ENCODE results near the gene CKLF.
"Not testable (repeated sequence)": the region's sequence is repeated elsewhere in the genome, so short reads cannot be mapped to it uniquely, and the experiment has no call there.

Gene CKLF

DNA sequence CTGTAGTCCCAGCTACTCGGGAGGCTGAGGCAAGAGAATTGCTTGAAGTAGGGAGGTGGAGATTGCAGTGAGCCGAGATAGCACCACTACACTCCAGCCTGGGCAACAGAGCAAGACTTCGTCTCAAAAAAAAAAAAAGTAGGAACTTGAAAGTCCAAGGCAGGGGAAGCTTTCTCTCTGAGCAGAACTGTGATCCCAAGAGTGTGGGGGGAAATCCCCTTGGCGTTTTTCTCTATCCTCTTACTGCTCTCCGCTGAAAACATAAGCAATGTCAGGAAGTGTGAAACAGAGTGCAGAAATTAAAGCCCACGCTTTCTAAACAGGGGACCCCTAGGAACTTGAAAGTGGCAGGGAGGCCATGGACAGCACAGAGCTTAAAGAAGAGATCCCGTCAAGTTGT, 42.4 kb downstream of the CKLF start:
- no peak for DNase-seq (ENCODE audit: extremely low read depth in 1 of 2, low read depth in 1 of 2)

DNA sequence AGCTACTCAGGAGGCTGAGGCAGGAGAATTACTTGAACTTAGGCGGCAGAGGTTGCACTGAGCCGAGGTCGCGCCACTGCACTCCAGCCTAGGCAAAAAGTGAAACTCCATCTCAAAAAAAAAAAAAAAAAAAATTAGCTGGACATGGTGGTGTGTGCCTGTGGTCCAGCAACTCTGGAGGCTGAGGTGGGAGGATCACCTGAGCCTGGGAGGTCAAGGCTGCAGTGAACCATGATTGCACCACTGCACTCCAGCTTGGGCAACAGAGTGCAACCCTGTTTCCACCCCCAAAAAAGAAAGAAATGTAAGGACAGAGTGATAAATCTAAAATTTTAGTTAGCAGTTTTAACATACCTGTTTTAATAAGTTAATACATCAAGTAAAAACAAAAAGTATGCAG, 44.2 kb downstream of the CKLF start:
- DNase-seq (ENCODE audit: extremely low read depth in 1 of 2, low read depth in 1 of 2), result not testable (repeated sequence)

DNA sequence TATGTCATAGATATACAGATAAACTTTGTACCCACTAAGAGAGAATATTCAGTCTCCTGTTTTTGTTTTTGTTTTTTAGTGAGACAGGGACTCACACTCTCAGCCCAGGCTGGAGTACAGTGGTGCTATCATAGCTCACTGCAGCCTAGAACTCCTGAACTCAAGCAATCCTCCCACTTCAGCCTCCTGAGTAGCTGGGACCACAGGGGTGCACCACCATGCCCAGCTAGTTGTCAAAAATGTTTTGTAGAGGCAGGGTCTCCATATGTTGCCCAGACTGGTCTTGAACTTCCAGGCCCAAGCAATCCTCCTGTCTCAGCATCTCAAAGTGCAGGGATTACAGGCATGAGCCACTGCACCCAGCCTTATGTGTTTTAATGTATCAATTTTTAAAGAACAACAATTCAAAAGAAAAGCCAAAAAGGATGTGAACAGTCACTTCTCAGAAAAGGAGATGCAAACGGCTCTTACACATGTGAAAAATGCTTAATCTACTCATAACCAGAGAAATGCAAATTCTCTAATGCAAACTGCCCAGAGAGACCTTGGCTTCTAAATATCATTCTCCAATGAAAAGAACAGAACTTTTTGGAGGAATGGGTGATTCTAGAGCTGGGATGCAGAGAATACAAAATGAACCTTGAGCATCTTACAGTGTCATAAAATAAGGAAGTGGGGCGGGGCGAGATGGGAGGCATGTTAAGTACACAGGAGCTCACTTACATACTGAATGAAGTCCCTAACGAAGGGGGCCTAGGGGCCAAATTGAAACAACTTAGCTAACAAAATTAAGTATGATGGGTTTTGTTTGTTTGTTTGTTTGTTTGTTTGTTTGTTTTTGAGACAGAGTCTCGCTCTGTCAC, 44.8 kb downstream of the CKLF start:
- no peak for DNase-seq (ENCODE audit: extremely low read depth in 1 of 2, low read depth in 1 of 2)

DNA sequence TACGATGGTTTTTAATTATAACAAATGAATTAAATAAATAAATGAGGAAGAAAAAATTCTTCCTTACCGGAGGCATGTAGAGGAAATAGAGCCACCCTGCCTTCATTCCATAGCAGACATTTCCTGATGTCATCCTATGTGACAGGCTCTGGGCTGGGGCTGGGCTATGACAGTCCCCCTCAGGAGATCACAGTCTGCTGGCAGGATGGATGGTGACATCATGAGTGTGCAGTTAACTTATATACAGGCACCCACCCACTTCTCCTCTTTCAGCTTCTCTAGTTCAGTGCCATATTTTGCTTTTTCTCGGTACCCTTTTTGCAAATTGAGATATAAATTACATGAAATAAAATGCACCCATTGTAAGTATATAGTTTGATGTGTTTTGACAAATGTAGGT, 45.7 kb downstream of the CKLF start:
- no peak for DNase-seq (ENCODE audit: extremely low read depth in 1 of 2, low read depth in 1 of 2)

DNA sequence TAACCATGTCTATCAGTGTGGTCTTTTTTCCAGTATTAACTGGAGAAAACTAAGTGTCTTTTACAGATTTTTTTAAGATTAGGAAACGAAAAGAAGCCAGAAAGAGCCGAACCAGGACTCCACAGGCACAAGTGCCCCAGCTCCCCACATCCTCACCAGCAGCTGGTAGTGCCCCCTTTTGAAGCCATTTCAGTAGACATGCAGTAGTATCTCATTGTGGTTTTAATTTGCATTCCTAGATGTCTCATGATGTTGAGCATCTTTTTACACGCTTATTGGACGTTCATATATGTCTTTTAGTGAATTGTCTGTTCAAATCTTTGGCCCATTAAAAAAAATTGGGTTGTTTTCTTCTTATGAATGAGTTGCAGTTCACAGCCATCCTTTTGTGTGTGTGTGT, 47.4 kb downstream of the CKLF start:
- DNase-seq (ENCODE audit: extremely low read depth in 1 of 2, low read depth in 1 of 2), result no peak

DNA sequence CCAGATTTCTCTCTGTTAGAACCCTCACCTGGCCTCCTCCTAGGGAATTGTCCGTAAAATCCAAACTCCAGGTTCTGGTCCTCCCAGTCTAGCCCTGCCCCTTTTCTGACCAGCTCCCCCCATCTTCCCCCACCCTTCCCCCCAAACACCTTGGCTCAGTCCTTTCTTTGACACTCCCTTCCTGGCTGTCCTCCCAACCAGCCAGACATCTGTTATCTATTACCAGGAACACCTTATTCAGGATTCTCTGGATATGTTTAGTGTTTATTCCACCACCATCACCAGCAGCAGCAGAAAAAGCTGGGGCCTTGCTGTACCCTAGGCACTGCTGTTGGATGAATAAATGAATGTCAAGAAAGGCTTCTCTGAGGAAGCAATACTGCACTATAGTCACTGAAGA, 48.1 kb downstream of the CKLF start:
- no peak for DNase-seq (ENCODE audit: extremely low read depth in 1 of 2, low read depth in 1 of 2)

DNA sequence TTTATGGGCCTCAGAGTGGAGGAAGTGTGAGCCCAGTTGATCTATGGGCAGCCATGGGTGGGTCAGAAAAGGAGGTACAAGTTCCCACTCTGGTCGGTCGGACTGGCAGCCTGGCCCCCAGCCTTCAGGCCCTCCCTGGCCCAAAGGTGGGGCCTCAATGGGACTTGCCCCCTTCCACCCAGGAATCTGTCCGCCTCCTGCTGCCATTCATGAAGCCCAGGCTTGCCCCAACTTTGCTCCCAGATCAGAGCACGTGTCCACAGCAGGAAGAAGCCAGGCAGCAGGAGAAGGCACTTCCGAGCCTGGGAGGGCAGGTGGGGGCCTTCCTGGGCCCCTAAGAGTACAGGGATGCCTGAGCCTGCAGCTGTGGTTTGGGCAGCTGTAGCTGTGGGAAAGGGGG, 49.1 kb downstream of the CKLF start:
- DNase-seq (ENCODE audit: extremely low read depth in 1 of 2, low read depth in 1 of 2), result no peak

DNA sequence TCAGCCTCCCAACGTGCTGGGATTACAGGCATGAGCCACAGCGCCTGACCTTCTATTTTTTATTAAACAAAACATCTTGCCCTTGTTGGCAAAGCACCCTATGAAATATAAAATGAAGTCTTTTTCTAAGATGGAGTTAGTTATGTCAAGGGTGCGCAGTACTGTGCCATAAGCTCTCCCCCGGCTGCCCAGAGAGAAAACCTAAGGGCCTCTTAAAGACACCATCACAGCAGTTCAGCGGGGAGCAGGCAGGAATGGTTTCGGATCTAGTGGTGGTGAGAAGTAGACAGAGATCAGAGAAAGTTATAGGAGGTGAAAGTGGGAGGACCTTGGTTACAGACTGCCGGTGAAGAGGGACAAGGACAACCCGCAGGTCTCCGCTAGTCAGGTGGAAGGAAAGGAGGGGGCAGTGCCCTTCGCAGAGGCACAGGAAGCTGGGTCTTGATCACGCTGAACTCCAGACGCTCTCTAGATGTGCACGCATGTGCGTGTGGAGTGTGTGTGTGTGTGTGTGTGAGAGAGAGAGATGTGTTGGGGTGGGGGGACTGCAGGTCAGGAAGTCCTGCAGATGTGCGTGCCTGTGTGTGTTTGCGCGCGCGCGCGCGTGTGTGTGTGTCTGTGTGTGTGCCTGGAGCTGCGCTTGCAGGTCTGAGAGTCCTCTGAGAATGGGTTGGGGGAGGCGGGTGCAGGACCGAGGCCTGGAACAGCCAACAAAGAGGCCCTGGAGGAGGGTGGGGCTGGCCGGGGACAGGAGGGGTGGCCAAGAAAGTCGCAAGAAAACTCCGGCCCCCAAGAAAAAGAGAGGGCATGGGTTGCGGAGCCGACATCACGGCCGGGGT, 51.4 kb downstream of the CKLF start:
- peak; percentile 30 to 57 for DNase-seq (ENCODE audit: extremely low read depth in 1 of 2, low read depth in 1 of 2)

DNA sequence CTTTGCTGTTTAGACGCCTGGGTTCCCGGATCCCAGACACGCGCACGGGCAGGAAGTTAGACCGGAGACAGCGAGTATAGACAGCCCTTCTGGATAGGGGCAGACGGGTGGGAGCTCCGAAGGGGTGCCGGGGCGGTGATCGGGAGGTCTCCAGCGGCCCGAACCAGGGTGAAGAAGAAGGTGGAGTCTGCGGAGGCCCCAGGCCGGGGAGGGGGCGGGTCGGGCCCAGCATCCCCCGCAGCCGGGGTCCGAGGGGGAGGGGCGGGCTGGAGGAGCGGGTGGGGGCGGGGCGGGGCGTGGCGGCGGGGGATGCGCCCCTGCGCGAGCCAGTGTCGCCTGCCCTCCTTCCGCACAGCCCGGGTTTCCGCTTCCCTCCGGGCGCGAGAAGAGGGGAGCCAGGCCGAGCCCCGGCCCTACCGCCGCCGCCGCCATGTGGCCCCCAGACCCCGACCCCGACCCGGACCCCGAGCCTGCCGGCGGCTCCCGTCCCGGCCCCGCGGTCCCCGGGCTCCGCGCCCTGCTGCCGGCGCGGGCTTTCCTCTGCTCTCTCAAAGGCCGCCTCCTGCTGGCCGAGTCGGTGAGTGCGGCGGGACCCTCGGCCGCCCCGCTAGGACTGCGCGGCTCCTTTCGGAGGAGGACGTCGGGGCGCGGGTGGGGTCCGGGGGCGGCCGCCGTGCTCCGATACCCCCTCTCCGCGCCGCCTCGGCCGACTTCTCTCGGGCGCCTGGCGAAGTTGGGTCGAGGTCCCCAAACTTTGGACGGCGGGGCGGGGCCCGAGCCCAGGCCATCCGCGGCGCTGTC, 52.2 kb downstream of the CKLF start, which contains the start of gene CMTM3:
TSS of gene CMTM3 (plus strand) at position 329 of the 801 bp plus-strand sequence. CDS start at position 431, 102 bp downstream.
- peak; percentile 45 to 54 for DNase-seq (ENCODE audit: extremely low read depth in 1 of 2, low read depth in 1 of 2)

DNA sequence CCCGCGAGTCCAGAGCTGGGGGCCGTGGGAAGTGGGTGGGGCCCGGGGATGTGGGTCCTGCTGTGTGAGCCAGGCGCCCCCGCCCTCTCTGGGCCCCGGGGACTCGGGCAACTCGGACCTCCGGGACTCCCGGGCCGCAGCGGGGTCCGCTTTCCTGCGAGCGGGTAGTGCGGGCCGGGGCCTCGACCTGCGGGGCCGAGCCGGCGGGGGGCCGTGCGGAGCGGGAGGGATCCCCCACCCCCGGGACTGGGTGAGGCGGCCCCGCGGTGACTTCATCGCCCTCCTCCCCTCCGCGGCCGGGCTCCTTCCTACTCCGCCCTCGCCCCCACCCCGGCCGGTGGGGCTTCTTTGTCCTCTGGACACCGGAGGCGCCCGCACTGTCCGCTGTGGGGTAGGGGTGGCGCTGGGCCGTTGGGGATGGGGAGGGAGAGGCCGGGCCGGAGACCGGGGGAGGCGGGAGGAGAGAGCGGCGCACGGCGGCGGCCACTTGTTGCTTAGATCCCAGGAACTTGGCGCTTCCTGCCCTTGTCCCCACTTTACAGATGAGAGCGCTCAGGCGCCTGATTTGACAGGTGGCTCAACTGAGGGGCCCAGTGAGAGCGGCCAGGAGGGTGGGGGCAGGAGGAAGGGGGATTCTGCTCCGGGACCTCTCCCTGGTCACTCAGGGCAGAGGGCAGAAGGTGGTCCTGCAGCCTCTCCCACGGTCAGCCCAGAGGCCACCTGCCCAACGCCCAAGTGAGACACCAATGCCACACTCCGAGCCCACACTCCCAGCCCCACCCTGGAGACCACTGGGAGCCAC, 53.0 kb downstream of the CKLF start:
- DNase-seq (ENCODE audit: extremely low read depth in 1 of 2, low read depth in 1 of 2), result peak in 1 of 2 donors; percentile 17

DNA sequence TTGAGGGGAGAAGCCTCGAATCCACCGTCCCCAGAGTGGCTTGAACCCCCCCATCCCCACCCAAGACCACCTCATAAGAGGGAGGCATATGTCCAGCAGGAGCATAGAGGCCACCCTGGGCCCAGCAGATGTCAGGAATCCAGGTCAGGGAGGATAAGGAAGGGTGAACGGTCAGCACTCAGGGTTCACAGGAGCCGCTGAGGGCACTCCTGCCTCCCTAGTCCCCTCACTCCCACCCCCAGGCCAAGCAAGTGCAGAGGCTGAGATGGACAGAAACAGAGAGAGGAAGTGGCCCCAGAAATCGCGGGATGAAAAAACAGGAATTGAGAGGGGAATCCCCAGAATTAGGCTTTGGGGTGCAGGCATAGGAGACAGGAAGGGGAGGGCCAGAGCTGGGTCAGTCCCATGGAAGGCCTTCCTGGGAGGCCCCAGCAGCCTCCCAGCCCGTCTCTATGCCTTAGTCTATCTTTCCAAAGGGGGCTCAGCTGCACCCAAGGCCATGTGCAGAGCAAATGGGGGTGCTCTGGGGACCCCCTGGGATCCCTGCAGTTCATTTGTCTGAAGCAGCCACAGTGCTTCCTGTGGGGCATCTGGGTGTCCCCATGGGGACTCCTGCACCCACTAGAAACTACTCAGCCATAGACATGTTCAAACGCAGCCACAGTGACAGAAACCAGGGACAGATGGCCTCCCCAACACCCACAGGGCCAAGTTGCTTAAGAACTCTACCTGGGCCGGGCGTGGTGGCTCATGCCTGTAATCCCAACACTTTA, 53.8 kb downstream of the CKLF start:
- no peak for DNase-seq (ENCODE audit: extremely low read depth in 1 of 2, low read depth in 1 of 2)

DNA sequence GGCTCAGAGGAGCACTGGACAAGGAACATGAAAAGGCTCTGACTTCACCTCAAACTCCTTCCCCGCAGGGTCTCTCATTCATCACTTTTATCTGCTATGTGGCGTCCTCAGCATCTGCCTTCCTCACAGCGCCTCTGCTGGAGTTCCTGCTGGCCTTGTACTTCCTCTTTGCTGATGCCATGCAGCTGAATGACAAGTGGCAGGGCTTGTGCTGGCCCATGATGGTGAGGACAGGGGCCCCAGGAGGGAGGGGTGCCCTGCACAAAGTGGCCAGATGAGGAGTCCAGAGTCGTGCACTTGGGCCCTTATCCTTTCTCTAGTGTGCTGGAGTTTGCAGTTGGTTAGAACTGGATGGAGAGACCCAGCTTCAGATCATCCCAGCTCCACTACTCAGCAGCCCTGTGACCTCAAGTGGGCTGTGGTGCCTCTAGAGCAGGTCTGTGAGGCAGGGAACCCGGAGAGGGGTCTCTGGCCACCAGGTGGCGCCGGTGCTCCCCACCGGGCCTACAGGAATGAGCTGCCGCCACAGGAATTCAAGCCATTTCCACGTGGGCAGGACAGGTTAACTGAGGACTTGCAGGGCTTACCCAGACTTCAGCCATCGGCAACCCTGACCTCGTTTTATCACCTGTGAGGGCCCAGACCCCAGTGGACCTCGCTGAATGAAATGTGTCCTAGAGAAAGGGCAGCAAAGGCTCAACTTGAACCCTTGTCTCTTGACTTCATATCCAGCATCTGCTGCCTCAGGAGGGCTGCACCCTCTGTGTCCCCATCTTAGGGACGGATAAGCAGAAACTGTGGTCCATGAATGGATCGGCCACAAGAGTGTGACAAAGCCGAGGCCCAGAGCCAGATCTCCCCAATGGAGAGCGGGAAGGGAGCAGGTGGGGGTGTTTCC, 56.1 kb downstream of the CKLF start:
- peak; percentile 64 to 77 for DNase-seq (ENCODE audit: extremely low read depth in 1 of 2, low read depth in 1 of 2)

DNA sequence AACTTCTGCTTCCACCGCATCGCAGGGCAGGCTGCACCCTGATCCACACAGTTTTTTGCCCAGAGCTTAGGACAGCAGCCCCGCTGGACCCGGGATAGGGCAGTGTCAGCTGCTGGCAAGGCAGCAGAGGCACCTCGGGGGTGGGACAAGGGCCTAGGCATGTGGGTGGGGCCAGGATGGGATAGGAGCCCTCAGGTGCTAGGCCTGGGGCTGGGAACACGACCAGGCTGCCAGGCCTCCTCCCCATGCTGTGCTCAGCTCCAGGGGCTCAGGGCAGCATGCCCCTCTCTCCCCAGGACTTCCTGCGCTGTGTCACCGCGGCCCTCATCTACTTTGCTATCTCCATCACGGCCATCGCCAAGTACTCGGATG, 56.7 kb downstream of the CKLF start:
- no peak for DNase-seq (ENCODE audit: extremely low read depth in 1 of 2, low read depth in 1 of 2)

DNA sequence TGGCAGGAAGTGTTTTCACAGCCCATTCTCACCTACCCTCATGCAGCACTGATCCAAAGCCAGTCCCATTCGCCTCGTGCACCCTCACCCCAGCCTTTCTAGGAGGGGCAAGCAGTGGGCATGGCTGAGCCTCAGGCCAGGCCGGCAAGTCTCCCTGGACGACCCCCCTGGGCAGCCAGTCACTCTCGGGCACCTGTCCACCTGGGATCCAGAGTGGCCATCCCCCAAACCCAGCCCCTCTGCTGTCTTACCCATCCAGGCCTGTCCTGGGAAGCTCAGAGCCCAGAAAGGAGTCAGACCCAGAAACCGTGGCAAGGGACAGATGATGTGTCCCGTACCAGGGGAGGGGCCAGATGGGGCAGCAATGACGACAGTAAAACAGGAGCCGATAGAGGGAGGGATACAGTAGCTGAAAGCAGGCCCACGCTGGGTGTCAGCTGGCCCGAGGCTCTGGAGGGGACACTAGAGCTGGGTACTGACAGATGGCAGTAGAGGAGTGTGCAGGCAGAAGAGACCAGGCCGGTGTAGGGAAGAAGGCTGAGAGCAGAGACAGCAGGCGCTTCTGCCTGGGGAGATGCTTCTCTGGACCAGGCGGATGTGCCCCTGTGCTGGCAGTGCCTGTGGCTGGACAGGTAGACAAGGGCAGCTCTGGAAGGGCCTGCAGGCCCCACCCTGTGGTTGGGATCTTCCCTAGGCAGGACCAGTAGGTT, 57.9 kb downstream of the CKLF start:
- no peak for DNase-seq (ENCODE audit: extremely low read depth in 1 of 2, low read depth in 1 of 2)

DNA sequence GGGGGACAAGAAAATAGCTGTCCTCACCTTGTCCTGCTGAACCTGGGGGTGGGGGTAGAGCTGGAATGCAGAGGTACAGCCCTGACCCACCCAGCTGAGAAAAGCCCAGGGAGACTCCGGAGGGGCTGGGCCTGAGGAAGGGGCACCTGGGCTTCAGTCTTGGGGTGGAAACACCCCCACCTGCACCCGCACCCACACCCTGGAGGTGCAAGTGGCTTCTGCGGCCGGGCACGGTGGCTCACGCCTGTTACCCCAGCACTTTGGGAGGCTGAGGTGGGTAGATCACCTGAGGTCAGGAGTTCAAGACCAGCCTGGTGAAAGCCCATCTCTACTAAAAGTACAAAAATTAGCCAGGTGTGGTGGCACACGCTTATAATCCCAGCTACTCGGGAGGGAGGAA, 59.5 kb downstream of the CKLF start:
- DNase-seq (ENCODE audit: extremely low read depth in 1 of 2, low read depth in 1 of 2), result not testable (repeated sequence)

DNA sequence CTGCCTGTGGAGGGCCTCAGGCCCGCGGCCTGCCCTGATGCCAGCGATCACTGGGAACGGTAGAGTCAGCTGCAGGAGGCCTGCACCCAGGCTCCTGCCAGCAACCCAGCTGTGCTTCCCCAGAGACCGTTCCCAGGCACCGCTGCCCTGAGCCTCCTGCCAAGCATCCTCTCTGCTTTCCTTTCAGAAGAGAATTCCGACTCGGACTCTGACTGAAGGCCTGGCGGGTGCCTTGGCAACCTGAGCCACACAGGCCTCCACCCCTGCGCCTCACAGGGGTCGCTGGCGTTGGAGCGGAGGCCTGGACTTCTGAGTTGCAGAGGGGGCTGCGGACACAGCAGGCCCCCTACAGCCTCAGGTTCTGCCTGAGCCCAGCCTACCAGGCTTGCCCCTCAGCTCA, 60.0 kb downstream of the CKLF start:
- no peak for DNase-seq (ENCODE audit: extremely low read depth in 1 of 2, low read depth in 1 of 2)

DNA sequence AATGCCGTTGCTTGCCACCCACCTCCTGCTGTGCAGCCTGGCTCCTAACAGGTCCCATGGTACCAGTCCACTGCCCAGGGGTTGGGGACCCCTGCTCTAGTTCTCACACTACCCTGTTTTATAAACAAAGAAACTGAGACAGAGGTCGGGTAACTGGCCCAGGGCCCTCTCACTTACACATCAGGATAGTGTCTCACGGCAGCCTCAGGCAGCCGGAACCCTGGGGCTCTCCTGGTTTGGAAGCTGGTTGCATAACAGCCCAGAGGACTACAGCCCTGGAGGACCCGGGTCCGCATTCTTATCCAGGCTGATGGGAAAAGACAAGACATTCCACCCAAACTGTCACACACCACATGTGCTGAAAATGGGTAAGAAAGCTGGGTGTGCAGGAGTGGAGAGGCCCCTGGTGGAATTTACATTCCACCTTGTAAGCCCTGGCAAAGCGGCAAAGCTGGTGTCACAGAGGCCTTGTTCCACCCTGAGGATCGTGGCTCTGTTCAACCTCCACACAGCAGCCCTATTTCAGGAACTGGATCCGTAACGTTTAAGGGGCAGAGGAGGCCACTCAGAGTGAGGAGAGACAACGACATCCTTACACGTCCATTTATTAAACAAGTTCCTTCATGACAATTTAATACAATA, 61.9 kb downstream of the CKLF start:
- DNase-seq (ENCODE audit: extremely low read depth in 1 of 2, low read depth in 1 of 2), result no peak

Data from stimulated activated CD8-positive, alpha-beta memory T cell treated with anti-CD3 and anti-CD28 coated beads, Interleukin-7, amount 100 ng/mL, for 48 hours (primary cell).